Prostate gland (tissue), 2 donors: ENCODE data around the gene NEBL.

Source experiments
- CTCF ChIP-seq, 4 experiments: fragments of 200-600 bp in 2 of 4; fragments of 450-650 bp in 2 of 4; sonication (generic) in 2 of 4; IDR thresholded peaks; 1 replicate in 3 of 4; 2 replicates in 1 of 4; pipeline ENCODE4 v1.5.1; 2016 to 2019; ENCODE audit warnings: antibody characterized with exemption in 4 of 4, mild to moderate bottlenecking in 2 of 4, moderate library complexity in 2 of 4
- POLR2A ChIP-seq: fragments of 450-650 bp; IDR thresholded peaks from one replicate; pipeline ENCODE4 v1.6.1; 2016; ENCODE audit warnings: antibody characterized with exemption, mild to moderate bottlenecking
- POLR2AphosphoS5 ChIP-seq: sonication (generic); formaldehyde crosslinking; IDR thresholded peaks from one replicate; pipeline ENCODE4 v1.6.1; 2017; ENCODE audit warnings: antibody characterized with exemption

- TF ChIP-seq CTCF (IDR thresholded peaks at IDR 0.05) (no peak), POLR2AphosphoS5 (no peak), POLR2A (no peak)
These were observed 151.3 kb downstream of the NEBL start for GRCh38 chr10:20745556-20746375.
